ENCODE data around the gene HTR3B.

HTR3B gene

DNA sequence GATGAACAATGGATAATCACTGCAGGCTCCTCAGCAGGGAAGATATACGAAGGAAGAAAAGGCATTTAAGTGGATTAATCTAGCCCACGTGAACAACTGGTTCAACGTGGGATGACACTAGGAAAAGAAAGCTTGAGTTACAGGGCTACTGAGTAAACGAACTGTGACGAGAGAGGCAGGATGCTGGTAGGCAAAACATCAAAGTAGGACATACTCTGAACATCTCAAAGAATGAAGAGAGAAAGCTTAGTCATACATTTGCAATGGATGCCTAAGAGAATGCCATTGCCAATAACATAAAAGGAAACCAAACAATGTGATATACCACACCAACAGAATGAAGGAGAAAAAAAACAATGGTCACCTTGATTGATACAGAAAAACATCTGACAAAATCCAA lies 42.2 kb upstream of the HTR3B start:
- Histone ChIP-seq H3K27ac (no peak overlapping the region), H3K4me3 (IDR thresholded peaks at IDR 0.05; ENCODE audit: insufficient read depth, low read depth, low read length) (no peak overlapping the region), H2AFZ (ENCODE audit: low read depth) (no peak overlapping the region), H4K20me1 (ENCODE audit: insufficient read depth) (no peaks in the 10 kb centered on the region), H3K4me2 (no peak overlapping the region), H3K4me1 (ENCODE audit: low read depth, poor library complexity, severe bottlenecking) (peaks cover 28% of the 10 kb centered on the region), H3K27me3 (ENCODE audit: insufficient read depth, low read depth) (no peaks in the 10 kb centered on the region), H3K9ac (no peak overlapping the region), H3K79me2 (ENCODE audit: insufficient read depth, low read depth) (peaks cover 8% of the 10 kb centered on the region; the same call in 1 of the 2 replicates), H3K36me3 (ENCODE audit: insufficient read depth) (no peaks in the 10 kb centered on the region)
- no peak for TF ChIP-seq CTCF (conservative IDR thresholded peaks at IDR 0.05; ENCODE audit: low read depth, low read length)

DNA sequence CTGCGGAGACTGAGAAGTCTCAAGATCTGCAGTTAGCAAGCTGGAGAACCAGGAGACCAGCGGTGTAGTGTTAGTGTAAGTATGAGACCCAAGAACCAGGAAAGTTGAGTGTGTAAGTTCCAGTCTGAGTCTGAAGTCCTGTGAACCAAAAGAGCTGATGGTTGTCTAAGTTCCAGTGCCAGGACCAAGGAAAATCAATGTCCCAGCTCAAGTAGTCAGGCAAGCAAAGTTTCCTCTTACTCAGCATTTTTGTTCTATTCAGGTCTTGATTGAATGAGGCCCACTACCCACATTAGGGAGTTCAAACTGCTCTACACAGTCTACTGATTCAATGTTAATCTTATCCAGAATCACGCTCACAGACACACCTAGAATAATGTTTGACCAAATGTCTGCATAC lies 40.2 kb upstream of the HTR3B start:
- Histone ChIP-seq H4K20me1 (ENCODE audit: insufficient read depth) (no peaks in the 10 kb centered on the region), H3K4me1 (ENCODE audit: low read depth, poor library complexity, severe bottlenecking) (peaks cover 20% of the 10 kb centered on the region), H3K9ac (no peak overlapping the region), H3K79me2 (ENCODE audit: insufficient read depth, low read depth) (peaks cover 3% of the 10 kb centered on the region; the same call in 1 of the 2 replicates), H2AFZ (ENCODE audit: low read depth) (no peak overlapping the region), H3K27ac (no peak overlapping the region), H3K4me2 (no peak overlapping the region), H3K36me3 (ENCODE audit: insufficient read depth) (no peaks in the 10 kb centered on the region), H3K4me3 (IDR thresholded peaks at IDR 0.05; ENCODE audit: insufficient read depth, low read depth, low read length) (no peak overlapping the region), H3K27me3 (ENCODE audit: insufficient read depth, low read depth) (no peaks in the 10 kb centered on the region)
- no peak for TF ChIP-seq CTCF (conservative IDR thresholded peaks at IDR 0.05; ENCODE audit: low read depth, low read length)

DNA sequence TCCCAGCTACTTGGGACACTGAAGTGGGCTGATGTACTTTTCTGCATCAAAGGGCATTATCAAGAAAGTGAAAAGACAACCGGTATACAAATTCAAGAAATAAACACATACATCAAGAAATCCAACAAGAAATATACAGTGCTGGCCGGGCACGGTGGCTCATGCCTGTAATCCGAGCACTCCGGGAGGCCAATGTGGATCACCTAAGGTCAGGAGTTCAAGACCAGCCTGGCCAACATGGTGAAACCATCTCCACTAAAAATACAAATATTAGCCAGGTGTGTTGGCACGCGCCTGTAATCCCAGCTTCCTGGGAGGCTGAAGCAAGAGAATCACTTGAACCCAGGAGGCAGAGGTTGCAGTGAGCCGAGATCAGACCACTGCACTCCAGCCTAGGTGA lies 38.7 kb upstream of the HTR3B start:
- Histone ChIP-seq H3K9ac (no peak overlapping the region), H3K27ac (no peak overlapping the region), H4K20me1 (ENCODE audit: insufficient read depth) (no peaks in the 10 kb centered on the region), H3K4me2 (no peak overlapping the region), H3K4me3 (IDR thresholded peaks at IDR 0.05; ENCODE audit: insufficient read depth, low read depth, low read length) (no peak overlapping the region), H3K27me3 (ENCODE audit: insufficient read depth, low read depth) (no peaks in the 10 kb centered on the region), H3K79me2 (ENCODE audit: insufficient read depth, low read depth) (peaks cover 3% of the 10 kb centered on the region; the same call in 1 of the 2 replicates), H3K36me3 (ENCODE audit: insufficient read depth) (no peaks in the 10 kb centered on the region), H2AFZ (ENCODE audit: low read depth) (no peak overlapping the region), H3K4me1 (ENCODE audit: low read depth, poor library complexity, severe bottlenecking) (peaks cover 7% of the 10 kb centered on the region)
- no peak for TF ChIP-seq CTCF (conservative IDR thresholded peaks at IDR 0.05; ENCODE audit: low read depth, low read length)

DNA sequence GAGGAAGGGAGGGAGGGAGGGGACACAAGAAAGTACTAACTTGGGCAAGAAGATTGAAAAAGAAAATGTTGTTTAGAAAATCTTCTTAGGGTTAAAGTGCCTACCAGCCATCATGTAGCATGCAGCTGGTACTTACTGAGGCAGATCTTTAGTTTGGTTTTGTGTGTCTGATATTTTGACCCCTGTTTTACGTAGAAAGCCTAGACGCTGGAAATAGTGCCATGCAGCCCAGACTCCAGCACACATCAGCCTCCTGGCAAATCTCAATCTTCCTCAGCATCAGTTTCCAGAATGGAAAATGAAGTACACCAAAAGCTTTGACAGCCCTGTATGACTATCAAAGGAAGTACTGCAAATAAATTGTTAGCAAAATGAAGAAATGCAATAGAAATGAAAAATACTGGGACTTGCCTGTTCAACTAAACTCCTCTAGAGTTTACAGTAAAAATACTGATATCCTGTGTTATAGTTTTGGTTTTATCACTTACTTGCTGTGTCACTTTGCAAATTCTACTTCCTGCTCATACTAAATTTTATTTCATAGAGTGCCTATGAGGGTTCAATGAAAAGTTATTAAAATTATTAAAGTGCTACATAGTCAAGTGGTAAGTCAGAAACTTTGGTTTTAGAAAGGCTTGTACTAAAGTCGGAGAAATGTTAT lies 36.6 kb upstream of the HTR3B start:
- H3K9ac ChIP-seq: no peak overlapping the region
- H3K4me3 ChIP-seq (IDR thresholded peaks at IDR 0.05; ENCODE audit: insufficient read depth, low read depth, low read length): no peak overlapping the region
- H3K4me2 ChIP-seq: no peak overlapping the region
- no peak overlapping the region for H2AFZ ChIP-seq (ENCODE audit: low read depth)
- no peak for TF ChIP-seq CTCF (conservative IDR thresholded peaks at IDR 0.05; ENCODE audit: low read depth, low read length)
- H3K27ac ChIP-seq: no peak overlapping the region
- H3K27me3 ChIP-seq (ENCODE audit: insufficient read depth, low read depth): no peaks in the 10 kb centered on the region
- peaks cover 2% of the 10 kb centered on the region for H3K4me1 ChIP-seq (ENCODE audit: low read depth, poor library complexity, severe bottlenecking)
- H3K79me2 ChIP-seq (ENCODE audit: insufficient read depth, low read depth): peaks cover 7% of the 10 kb centered on the region; the same call in 1 of the 2 replicates
- H3K36me3 ChIP-seq (ENCODE audit: insufficient read depth): no peaks in the 10 kb centered on the region
- no peaks in the 10 kb centered on the region for H4K20me1 ChIP-seq (ENCODE audit: insufficient read depth)
